SK-N-MC (cell line): Measurements from ENCODE around the gene RSU1.

Experiments used
- DNase-seq: peaks from one replicate; pipeline ENCODE4 v3.0.0-alpha.2; 2011; ENCODE audit warnings: low read depth, low spot score
- H3K27ac ChIP-seq: fragments of 200-600 bp; sonication (generic); 2 replicates; pipeline ENCODE4 v1.5.1; 2016; ENCODE audit warnings: mixed run types
- H3K36me3 ChIP-seq: fragments of 200-600 bp; sonication (generic); 2 replicates; pipeline ENCODE4 v1.6.1; 2017; ENCODE audit warnings: antibody characterized with exemption, low read length, mixed read lengths; ENCODE audit not compliant: insufficient read depth
- H3K4me3 ChIP-seq: fragments of 200-600 bp; sonication (generic); 2 replicates; pipeline ENCODE4 v1.5.1; 2016
- H3K9ac ChIP-seq: fragments of 200-600 bp; sonication (generic); 2 replicates; pipeline ENCODE4 v1.8.0; 2017; ENCODE audit warnings: mixed run types, mixed read lengths; ENCODE audit not compliant: insufficient read length
- H3K9me3 ChIP-seq: fragments of 200-600 bp; sonication (generic); 2 replicates; pipeline ENCODE4 v1.6.1; 2017; ENCODE audit warnings: low read depth, mild to moderate bottlenecking, antibody characterized with exemption, low read length, moderate library complexity, mixed read lengths
- EZH2 ChIP-seq: fragments of 200-600 bp; sonication (generic); IDR thresholded peaks from one replicate; pipeline ENCODE4 v1.6.1; 2017; ENCODE audit warnings: antibody characterized with exemption
- FOXP2 ChIP-seq: optimal IDR thresholded peaks from 2 replicates; pipeline ENCODE3; 2011; ENCODE audit warnings: mild to moderate bottlenecking, moderate library complexity; ENCODE audit not compliant: insufficient read depth; ENCODE audit errors: extremely low read length, control extremely low read depth
- POLR2AphosphoS5 ChIP-seq: IDR thresholded peaks from 2 replicates; pipeline ENCODE4 v1.6.1; 2012; ENCODE audit warnings: mild to moderate bottlenecking, low read depth, low read length, borderline replicate concordance

The RSU1 gene

GRCh38 chr10:16779384-16779915 is 37.8 kb downstream of the RSU1 start:
- H3K9me3 ChIP-seq, result no peaks in the 10 kb centered on the region
- no peaks in the 10 kb centered on the region for H3K36me3 ChIP-seq
- H3K4me3 ChIP-seq, result no peak overlapping the region
- DNase-seq, result no peak
- no peak overlapping the region for H3K9ac ChIP-seq
- TF ChIP-seq EZH2, result no peak
- no peak for TF ChIP-seq POLR2AphosphoS5
- no peak overlapping the region for H3K27ac ChIP-seq

GRCh38 chr10:16777473-16778370 is 39.5 kb downstream of the RSU1 start:
- TF ChIP-seq POLR2AphosphoS5, result no peak
- TF ChIP-seq FOXP2, result no peak
- TF ChIP-seq EZH2, result no peak
- H3K9ac ChIP-seq, result no peak overlapping the region
- peak; percentile 2 for DNase-seq
- no peak overlapping the region for H3K27ac ChIP-seq
- no peaks in the 10 kb centered on the region for H3K9me3 ChIP-seq
- H3K4me3 ChIP-seq, result no peak overlapping the region
- no peaks in the 10 kb centered on the region for H3K36me3 ChIP-seq

GRCh38 chr10:16776896-16777295 is 40.3 kb downstream of the RSU1 start:
- Histone ChIP-seq H3K9ac (no peak overlapping the region), H3K9me3 (no peaks in the 10 kb centered on the region), H3K4me3 (no peak overlapping the region), H3K36me3 (no peaks in the 10 kb centered on the region), H3K27ac (no peak overlapping the region)
- DNase-seq, result no peak
- TF ChIP-seq FOXP2, result no peak
- no peak for TF ChIP-seq EZH2
- TF ChIP-seq POLR2AphosphoS5, result no peak

- H3K9ac ChIP-seq, result no peak overlapping the region
- DNase-seq, result no peak
- TF ChIP-seq FOXP2 (no peak), POLR2AphosphoS5 (no peak), EZH2 (no peak)
- no peaks in the 10 kb centered on the region for H3K9me3 ChIP-seq
- no peaks in the 10 kb centered on the region for H3K36me3 ChIP-seq
- H3K27ac ChIP-seq, result no peak overlapping the region
- no peak overlapping the region for H3K4me3 ChIP-seq
Observed at GRCh38 chr10:16773334-16773733, 43.9 kb downstream of the RSU1 start.

GRCh38 chr10:16770670-16771069 is 46.6 kb downstream of the RSU1 start:
- no peaks in the 10 kb centered on the region for H3K36me3 ChIP-seq
- TF ChIP-seq EZH2 (no peak), POLR2AphosphoS5 (no peak), FOXP2 (no peak)
- DNase-seq, result no peak
- no peaks in the 10 kb centered on the region for H3K9me3 ChIP-seq
- H3K9ac ChIP-seq, result no peak overlapping the region
- no peak overlapping the region for H3K4me3 ChIP-seq
- H3K27ac ChIP-seq, result no peak overlapping the region

- Histone ChIP-seq H3K4me3 (no peak overlapping the region), H3K9ac (no peak overlapping the region), H3K27ac (no peak overlapping the region), H3K36me3 (no peaks in the 10 kb centered on the region), H3K9me3 (no peaks in the 10 kb centered on the region)
- DNase-seq, result no peak
- TF ChIP-seq EZH2, result no peak
- no peak for TF ChIP-seq POLR2AphosphoS5
- no peak for TF ChIP-seq FOXP2
Observed at GRCh38 chr10:16770141-16770540, 47.1 kb downstream of the RSU1 start.

- DNase-seq, result no peak
- H3K9ac ChIP-seq, result no peak overlapping the region
- TF ChIP-seq EZH2, result no peak
- no peak for TF ChIP-seq POLR2AphosphoS5
- TF ChIP-seq FOXP2, result no peak
Observed at GRCh38 chr10:16769331-16769730, 47.9 kb downstream of the RSU1 start.

GRCh38 chr10:16768702-16769101 is 48.5 kb downstream of the RSU1 start:
- TF ChIP-seq EZH2 (no peak), POLR2AphosphoS5 (no peak), FOXP2 (no peak)
- Histone ChIP-seq H3K27ac (no peak overlapping the region), H3K36me3 (no peaks in the 10 kb centered on the region), H3K4me3 (no peak overlapping the region), H3K9me3 (no peaks in the 10 kb centered on the region), H3K9ac (no peak overlapping the region)
- DNase-seq, result no peak

More at GRCh38 chr10:16769331-16769730, 47.9 kb downstream of the RSU1 start:
- Histone ChIP-seq H3K9me3 (no peaks in the 10 kb centered on the region), H3K36me3 (no peaks in the 10 kb centered on the region), H3K4me3 (no peak overlapping the region), H3K27ac (no peak overlapping the region)
